HG02588 (cell line): ENCODE data around the gene RBM34.
"Not testable (repeated sequence)": the region's sequence is repeated elsewhere in the genome, so short reads cannot be mapped to it uniquely, and the experiment has no call there.

ENCODE experiments used
- ATAC-seq: cut with Tn5 transposase; IDR thresholded peaks from one replicate; pipeline ENCODE4 v1.9.1; 2021; ENCODE audit warnings: mild to moderate bottlenecking, moderate library complexity; ENCODE audit not compliant: unreplicated experiment

Gene RBM34

DNA sequence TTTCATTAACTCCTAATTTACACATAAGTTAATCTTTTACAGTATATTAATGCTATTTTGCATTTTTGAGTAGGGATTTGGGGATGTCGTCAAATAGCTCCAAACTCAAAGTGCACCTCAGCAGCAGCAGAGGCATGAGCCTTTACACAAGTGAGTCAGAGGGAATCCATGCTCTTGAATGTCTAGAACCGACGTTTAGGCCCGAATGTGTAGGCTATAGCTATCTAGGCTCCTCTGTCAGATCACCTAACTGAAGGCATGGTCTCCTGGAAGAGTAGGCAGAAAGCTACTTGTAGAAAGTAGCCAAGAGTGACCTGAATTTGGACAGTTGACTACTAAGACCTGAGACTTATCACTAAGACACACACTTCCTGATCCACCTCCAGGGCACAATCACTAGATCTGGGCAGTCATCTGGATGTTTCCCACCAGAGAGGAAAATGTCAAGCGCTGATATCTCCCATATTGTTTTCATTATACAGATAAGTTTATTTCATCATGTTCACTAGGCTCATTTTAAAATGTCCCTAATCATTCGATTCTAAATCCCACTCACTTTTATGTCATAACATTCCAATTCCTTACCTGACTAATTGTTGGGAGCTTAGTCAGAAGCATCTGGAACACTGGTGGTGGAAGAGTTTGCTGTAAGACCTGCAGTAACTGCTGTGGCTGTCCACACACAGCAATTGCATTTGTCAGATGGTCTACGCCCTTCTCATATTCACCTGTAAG, 47.7 kb downstream of the RBM34 start:
- ATAC-seq, result no peak

DNA sequence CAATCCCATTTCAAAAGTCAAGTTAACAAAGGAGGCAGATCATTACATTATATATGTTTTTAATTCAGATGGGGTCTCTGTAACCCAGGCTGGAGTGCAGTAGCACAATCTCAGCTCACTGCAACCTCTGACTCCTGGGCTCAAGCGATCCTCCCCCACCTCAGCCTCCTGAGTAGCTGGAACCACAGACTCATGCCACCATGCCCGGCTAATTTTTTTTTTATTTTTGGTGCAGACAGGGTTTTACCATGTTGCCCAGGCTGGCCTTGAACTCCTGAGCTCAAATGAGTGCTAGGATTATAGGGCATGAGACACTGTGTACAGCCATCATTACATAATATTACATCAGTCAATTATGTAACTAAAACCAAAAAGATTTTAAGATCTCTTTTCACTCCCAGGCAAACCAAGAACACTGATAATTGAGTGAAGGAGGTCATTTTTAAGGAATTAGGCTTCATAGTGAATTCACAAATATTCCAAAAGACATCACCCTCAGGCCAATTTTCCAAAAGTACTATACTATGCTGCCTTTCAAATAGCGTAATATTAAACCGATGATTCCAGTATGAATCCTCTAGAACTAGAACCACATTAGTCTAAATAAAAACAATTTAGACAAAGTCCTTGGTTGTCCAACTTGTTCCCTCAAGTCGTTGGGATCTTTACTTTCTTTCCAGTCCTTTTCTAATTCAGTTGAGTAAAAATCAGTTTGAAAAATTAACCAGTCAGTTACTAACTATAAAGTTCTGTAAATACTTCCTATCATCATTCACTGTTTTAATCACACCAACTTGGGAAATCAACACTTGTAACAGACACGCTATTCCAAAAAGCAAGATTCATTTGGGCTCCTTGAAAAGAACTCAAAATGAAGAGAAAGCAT, 48.5 kb downstream of the RBM34 start:
- ATAC-seq, result no peak

DNA sequence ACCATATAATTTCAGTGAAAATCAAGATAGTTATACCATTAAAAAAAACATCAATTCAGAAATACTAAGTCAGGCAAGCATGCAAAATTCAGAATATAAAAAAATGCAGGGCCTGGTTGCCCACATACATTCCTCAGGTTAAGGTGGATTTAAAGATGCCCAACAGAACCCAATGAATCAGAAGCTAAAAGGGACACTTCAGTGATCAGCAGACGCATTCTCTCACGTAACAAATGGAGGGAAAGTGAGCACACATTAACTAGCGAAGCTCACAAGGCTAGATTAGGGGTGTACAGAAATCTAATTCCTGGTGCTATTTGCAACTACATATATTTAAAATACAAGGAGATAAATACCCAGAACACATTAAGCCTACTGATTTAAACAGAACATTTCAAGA, 49.9 kb downstream of the RBM34 start:
- ATAC-seq, result no peak

DNA sequence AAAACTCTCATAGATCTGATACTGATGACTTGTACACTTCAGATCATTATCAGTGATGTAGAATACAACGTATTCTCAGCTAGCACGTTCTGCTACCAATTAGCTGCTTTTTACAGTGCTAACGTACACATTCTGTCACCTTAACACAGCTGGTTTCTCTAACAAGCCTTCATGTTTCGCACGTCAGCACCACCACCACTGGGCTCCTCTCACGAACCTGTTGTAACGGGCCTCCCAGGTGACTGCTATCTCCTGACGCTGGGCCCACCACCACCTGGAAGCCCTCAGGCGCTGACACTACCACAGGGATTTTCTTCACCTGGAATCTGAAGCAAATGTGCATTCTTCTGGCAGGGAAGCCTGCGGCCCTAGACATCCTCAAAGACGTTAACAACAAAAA, 52.2 kb downstream of the RBM34 start:
- ATAC-seq, result no peak

DNA sequence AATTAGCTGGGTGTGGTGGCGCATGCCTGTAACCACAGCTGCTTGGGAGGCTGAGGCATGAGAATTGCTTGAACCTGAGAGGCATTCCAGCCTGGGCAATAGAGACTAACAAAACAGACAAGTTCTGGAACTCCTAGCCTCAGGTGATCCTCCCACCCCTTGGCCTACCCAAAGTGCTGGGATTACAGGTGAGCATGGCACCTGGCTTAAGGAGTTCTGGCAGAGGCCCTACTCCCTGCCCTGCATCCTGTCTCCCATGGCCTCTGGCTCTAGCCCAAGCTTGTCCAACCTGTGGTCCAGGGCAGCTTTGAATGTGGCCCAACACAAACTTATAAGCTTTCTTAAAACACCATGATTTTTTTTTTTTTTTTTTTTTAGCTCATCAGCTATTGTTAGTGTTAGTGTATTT, 52.9 kb downstream of the RBM34 start:
- no peak for ATAC-seq

DNA sequence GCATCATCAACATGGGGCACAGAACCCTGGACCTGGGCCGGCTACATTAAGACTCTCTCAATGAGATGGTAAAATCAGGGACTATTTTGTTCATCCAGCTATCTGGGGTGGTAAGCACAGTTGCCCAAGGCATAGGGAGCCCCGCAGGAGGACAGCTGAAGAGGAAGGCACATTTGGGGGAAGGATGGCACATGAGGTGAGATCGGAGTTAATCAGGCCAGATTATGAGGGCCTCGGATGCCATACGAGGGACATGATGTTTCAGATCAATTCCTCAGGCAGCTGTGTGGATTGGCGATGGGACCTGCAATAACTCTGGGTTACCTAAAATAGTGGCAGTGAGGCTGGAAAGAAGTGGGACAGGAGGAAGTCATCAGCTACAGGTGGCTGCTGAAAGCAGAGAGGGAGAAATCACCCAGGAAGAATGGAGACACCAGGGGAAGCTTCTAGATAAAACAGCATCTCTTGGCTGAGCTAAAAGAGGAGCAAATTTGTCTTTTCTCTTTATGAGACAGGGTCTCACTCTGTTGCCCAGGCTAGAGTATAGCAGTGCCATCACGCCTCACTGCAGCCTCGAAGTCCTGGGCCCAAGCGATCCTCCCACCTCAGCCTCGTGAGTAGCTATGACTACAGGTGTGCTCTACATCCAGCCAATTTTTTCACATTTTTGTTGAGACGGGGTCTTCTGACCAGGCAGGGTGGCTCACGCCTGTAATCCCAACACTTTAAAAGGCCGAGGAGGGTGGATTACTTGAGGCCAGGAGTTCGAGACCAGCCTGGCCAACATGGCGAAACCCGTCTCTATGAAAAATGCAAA, 53.5 kb downstream of the RBM34 start:
- no peak for ATAC-seq

DNA sequence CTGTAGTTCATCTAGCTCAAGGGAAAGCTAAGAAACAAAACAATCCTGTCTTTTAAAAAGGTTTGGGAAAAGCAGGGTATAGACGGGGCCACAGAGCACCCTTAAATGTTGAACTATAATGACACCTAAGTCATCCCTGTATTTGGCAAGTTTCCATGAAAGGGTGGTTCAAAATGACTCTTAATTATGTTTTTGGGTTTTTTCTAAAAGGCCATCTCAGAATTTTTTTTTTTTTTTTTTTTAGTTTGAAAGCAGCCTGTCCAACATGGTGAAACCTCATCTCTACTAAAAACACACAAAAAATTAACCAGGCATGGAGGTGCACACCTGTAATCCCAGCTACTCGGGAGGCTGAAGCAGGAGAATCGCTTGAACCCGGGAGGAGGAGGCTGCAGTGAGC, 54.6 kb downstream of the RBM34 start:
- ATAC-seq, result no peak

DNA sequence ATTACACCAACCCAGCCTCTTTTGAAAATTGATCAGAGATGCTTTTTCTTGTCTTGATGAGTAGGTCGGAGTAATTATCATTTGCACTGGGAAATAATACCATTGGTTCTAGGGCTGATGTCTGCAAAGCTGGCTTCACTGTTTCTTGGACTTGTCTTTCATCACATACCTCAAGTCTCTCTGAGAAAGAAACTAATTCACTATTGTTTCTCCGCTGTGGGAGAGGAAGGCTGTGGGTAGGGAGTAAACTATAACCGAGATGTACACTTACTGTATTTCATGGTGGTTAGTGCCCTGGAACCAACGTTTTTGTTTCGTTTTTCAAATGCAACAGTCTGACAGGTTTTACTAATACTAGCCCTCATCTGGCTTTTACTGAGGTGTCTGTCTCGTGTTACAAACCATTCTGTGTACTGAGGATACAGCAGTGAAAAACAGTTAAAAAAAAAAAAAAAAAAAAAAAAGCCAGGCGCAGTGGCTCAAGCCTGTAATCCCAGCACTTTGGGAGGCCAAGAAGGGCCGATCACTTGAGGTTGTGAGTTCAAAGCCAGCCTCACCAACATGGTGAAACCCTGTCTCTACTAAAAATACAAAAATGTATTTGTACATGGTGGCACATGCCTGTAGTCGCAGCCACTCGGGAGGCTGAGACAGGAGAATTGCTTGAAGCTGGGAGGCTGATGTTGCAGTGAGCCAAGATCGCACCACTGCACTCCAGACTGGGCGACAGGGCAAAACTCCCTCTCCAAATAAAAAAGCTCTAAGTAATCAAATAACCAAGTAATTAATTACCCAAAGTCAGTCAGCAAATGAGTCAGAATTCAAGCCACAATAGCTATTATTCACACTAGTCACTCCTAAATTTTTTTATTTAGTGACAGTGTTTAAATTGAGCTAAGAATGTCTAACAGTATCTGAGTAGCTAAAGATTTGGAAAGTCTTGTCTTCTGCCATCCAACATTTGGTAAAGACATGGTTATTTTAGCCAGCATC, 55.7 kb downstream of the RBM34 start:
- peak; percentile 81 for ATAC-seq

DNA sequence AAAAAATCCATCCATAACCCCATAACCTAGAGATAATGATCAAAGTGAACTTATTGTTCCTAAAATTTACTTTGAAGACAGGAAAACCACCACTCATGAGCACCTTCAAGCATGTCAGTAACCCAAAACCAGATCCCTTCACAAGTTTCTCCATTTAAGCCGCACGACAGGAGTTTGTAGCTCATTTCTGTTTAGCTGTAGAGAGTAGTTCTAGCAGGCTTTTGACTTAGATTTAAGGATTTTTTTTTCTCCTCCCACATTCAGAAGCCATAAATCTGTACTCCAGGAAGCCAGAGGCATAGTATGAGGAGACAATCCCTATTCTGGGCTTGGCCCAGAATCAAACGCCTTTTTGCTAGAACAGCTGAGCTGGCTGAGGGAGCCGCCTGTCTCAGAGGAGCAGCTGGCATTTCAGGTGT, 58.0 kb downstream of the RBM34 start:
- ATAC-seq, result no peak

DNA sequence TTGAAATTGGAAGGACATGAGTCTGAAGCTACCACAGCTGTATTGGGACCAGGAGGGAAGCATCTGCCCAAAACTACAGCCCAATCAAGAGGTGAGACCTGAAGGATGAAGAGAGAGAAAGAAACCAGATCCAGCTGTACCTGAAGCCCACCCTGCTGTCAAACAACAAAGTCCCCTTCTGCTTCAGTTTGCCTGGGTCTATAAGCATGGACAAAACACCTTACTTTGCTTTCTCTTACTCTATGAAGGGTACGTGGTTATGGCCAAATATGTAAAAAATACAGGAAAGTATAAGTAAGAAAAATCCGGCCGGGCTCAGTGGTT, 58.8 kb downstream of the RBM34 start:
- ATAC-seq, result no peak

DNA sequence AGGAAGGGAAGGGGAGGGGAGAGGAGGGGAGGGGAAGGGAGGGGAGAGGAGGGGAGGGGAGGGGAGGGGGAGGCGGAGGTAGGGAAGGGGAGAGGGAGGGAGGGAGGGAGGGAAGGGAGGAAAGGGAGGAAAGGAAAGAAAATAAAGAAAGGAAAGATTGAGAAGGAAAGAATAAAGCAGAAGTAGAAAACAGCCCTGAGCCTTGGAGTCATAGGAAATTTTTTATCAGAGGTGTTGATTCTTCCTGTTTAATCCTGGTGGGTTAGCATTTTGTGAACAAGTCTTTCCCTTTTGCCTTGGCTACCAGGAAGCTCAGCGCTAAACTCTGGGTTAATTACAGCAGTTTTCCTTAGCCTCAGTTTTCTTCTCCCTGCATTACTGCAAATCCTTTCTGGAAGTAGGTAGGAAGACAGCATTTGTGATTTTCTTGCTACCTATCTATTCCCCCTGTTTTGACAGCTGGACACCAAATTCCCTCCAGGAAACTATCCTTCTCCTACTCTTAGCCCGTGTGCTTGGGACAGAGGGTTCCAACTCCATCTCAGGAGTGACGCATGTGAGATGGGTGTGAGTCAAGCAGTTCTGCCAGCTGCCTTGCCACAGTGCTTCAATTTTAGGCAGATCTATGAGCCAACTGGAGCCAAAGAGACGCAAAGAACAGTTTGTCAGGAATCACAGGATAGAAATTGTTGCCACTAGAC, 59.3 kb downstream of the RBM34 start:
- no peak for ATAC-seq

DNA sequence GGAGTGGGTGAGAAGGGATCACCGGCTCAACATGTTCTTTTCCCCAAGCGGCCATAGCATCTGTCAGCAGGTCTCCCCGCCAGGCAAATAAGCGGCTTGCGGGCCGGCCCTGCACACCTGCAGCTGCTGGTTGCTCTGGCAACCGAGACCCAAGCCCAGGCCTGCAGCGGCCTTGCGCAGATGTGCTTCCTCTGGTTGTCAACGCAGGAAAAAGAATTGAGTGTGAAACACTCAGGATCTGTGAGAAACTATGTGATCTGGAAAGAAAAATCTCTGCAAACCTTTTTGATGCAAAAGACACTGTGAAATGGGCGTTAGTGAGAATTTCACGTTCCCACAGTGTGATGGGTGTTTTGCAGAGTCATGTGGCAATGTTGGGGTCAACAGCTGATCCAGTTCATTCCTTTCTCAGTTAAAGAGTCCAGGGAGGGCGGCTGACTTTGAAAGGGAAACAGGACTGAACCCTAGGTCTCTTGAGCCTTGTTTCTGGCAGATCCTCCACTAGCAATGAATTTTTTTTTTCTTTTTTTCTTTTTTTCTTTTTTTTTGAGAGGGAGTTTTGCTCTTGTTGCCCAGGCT, 60.8 kb downstream of the RBM34 start:
- ATAC-seq, result no peak

DNA sequence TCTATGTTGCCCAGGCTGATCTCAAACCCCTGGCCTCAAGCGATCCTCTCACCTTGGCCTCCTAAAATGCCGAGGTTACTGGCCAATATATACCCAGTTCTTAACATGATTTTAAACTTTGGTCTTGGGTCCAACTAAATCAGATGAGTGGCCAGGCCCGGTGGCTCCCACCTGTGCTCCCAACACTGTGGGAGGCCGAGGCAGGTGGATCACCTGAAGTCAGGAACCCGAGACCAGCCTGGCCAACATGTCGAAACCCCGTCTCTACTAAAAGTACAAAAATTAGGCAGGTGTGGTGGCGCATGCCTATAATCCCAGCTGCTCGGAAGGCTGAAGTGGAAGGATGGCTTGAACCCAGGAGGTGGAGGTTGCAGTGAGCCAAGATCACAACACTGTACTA, 62.1 kb downstream of the RBM34 start:
- ATAC-seq, result no peak

DNA sequence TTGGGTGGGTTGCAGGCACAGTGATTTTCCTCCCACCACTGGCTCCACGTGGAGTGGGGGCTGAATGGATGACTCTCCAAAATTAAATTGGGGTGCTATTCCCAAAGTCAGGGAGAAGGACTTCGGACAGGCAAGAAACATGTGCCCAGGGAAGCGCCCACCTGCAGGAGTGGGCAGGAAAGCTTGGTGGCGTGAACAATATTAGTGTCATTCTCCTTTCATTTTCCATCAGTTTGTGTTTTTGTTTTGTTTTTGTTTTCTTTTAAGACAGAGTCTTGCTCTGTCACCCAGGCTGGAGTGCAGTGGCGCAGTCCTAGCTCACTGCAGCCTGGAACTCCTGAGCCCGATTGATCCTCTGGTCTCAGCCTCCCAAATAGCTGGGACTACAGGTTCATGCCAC, 62.5 kb downstream of the RBM34 start:
- no peak for ATAC-seq

DNA sequence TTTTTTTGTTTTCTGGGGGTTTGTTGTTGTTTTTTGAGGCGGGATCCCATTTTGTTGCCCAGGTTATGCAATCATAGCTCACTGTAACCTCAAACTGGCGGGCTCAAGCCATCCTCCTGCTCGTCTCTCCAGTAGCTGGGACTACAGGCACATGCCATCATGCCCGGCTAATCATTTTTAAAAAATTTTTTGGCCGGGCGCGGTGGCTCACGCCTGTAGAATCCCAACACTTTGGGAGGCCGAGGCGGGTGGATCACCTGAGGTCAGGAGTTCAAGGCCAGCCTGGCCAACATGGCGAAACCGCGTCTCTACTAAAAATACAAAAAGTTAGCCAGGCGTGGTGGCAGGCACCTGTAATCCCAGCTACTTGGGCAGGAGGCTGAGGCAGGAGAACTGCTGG, 63.5 kb downstream of the RBM34 start:
- not testable (repeated sequence) for ATAC-seq

DNA sequence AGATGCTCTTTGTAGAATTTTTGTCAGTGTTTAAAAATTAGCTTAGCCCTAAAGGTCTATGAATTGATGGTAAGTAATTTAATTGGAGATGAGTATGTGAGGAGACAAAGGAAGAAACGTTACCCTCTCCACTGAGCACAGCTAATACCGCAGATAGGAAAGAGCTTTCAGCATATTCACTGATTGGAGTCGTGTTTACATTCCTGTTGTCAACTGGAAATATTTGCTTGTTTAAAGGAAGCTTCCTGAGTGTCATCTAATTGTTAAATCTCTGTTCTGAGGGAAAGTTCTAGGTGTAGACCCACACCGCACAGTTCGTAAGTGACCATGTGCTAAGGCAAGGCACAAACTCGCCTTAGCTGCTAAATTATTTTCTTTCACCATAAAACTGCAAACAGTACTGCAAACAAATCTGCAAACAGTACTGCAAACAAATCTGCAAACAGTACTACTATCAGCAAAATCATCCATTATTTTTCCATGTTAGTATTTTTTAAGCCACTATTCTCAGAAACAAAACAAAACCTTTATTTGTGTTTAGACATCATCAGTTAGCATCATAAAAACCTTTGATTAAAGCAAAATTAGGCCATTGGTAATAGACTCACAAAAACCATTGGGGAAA, 65.0 kb downstream of the RBM34 start:
- ATAC-seq, result no peak

DNA sequence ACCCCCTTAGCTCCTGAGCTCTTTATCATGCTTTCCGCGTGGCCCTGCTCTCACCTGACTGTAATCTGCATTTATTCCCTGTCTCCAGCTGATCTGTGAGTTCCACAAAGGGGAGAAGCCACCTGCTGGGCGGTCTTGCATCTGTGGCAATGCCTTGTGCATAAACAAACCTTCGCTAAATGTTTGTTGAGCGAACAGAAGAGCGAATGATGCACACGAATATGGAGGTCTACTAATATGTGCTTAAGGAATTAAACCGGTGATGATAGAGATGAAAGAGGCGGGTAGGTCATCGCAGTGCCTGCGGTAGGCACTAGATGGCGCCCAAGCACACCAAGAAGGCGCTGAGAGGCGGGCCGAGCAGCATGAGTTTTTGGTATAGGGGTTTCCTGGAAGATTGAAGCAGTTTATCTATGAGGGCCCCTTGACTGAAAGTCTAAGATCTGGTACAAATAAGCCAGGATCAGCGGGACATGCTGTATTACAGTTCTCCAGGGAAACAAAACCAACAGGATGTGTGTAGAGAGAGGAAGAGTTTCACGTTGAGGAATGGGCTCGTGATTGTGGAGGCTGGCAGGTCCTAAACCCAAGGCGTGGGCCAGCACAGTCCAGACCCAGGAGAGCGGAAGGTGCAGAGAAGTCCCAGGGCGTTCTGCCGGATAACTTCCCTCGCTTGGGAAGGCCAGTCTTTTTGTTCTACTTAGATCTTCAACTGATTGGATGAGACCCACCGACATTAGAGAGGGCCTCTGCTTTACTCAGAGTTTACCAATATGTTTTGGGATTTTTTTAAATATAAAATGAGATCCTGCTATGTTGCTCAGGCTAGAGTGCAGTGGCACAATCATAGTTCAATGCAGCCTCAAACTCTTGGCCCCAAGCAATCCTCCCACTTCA, 67.1 kb downstream of the RBM34 start:
- ATAC-seq, result peak; percentile 67
